KMS-11 (cell line): ENCODE results near the gene DLD.

Experiments
- H2AFZ ChIP-seq: fragments of 200-600 bp; sonication (generic); 2 replicates; pipeline ENCODE4 v1.6.1; 2016; ENCODE audit warnings: antibody characterized with exemption, mixed run types, low read depth
- H3K27ac ChIP-seq: fragments of 200-600 bp; sonication (generic); 2 replicates; pipeline ENCODE4 v1.6.1; 2016; ENCODE audit warnings: mild to moderate bottlenecking, mixed run types
- H3K27me3 ChIP-seq: fragments of 200-600 bp; sonication (generic); 2 replicates; pipeline ENCODE4 v1.6.1; 2017; ENCODE audit warnings: mild to moderate bottlenecking, low read depth, mixed run types, moderate library complexity; ENCODE audit not compliant: insufficient read depth
- H3K36me3 ChIP-seq: fragments of 200-600 bp; sonication (generic); 2 replicates; pipeline ENCODE4 v1.6.1; 2017; ENCODE audit warnings: mild to moderate bottlenecking, mixed run types; ENCODE audit not compliant: insufficient read depth
- H3K4me1 ChIP-seq: fragments of 200-600 bp; sonication (generic); 2 replicates; pipeline ENCODE4 v1.6.1; 2016; ENCODE audit warnings: mild to moderate bottlenecking, low read depth, mixed run types; ENCODE audit not compliant: poor library complexity, severe bottlenecking
- H3K4me2 ChIP-seq: fragments of 200-600 bp; sonication (generic); 2 replicates; pipeline ENCODE4 v1.7.0; 2016; ENCODE audit warnings: mild to moderate bottlenecking, mixed run types
- H3K4me3 ChIP-seq: fragments of 200-600 bp; sonication (generic); IDR thresholded peaks from 2 replicates; pipeline ENCODE4 v1.6.1; 2017; ENCODE audit warnings: low read depth, low read length, mixed read lengths; ENCODE audit not compliant: insufficient read depth
- H3K79me2 ChIP-seq: fragments of 200-600 bp; sonication (generic); 2 replicates; pipeline ENCODE4 v1.6.1; 2016; ENCODE audit warnings: low read depth, mixed run types; ENCODE audit not compliant: insufficient read depth
- H3K9ac ChIP-seq: fragments of 200-600 bp; sonication (generic); 2 replicates; pipeline ENCODE4 v1.6.1; 2016; ENCODE audit warnings: mild to moderate bottlenecking, mixed run types
- H4K20me1 ChIP-seq: fragments of 200-600 bp; sonication (generic); 2 replicates; pipeline ENCODE4 v1.6.1; 2016; ENCODE audit warnings: mild to moderate bottlenecking, mixed run types; ENCODE audit not compliant: insufficient read depth
- TF ChIP-seq, protein P1 (sequence below): fragments of 200-600 bp; sonication (generic); conservative IDR thresholded peaks from 2 replicates; pipeline ENCODE4 v1.6.1; 2017; ENCODE audit warnings: low read depth, mild to moderate bottlenecking, antibody characterized with exemption, low read length, moderate library complexity, mixed read lengths

The DLD gene

DNA sequence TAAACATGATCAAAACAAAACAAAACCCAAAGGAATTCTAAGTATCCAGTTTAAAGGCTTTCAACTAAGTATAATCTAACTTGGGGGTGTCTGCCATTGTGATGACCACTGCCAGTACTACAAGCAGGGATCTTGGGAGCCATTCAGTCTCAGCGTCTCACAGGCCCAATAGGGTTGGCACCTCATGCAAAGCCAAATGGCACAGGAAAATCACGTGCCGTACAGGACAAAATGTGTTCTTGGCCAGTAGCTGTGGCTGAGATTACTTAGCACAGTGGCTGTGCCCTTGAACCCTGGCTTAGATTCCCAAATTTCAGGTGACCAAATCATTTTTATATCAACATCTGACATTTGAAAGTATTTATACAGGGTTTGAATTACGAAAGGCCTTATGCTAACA lies 50.0 kb downstream of the DLD start:
- no peak overlapping the region for H3K4me3 ChIP-seq
- TF ChIP-seq, protein P1, sequence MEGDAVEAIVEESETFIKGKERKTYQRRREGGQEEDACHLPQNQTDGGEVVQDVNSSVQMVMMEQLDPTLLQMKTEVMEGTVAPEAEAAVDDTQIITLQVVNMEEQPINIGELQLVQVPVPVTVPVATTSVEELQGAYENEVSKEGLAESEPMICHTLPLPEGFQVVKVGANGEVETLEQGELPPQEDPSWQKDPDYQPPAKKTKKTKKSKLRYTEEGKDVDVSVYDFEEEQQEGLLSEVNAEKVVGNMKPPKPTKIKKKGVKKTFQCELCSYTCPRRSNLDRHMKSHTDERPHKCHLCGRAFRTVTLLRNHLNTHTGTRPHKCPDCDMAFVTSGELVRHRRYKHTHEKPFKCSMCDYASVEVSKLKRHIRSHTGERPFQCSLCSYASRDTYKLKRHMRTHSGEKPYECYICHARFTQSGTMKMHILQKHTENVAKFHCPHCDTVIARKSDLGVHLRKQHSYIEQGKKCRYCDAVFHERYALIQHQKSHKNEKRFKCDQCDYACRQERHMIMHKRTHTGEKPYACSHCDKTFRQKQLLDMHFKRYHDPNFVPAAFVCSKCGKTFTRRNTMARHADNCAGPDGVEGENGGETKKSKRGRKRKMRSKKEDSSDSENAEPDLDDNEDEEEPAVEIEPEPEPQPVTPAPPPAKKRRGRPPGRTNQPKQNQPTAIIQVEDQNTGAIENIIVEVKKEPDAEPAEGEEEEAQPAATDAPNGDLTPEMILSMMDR: no peak
- H3K27ac ChIP-seq: no peak overlapping the region
- no peaks in the 10 kb centered on the region for H3K4me1 ChIP-seq
- no peak overlapping the region for H3K4me2 ChIP-seq
- H3K79me2 ChIP-seq: no peaks in the 10 kb centered on the region
- no peak overlapping the region for H3K9ac ChIP-seq
- H4K20me1 ChIP-seq: no peaks in the 10 kb centered on the region
- H3K27me3 ChIP-seq: no peaks in the 10 kb centered on the region
- no peak overlapping the region for H2AFZ ChIP-seq
- H3K36me3 ChIP-seq: no peaks in the 10 kb centered on the region

- Histone ChIP-seq H3K27me3 (no peaks in the 10 kb centered on the region), H3K4me3 (no peak overlapping the region), H3K9ac (no peak overlapping the region), H3K4me2 (no peak overlapping the region), H3K4me1 (no peaks in the 10 kb centered on the region), H2AFZ (no peak overlapping the region), H3K36me3 (no peaks in the 10 kb centered on the region), H4K20me1 (no peaks in the 10 kb centered on the region), H3K27ac (no peak overlapping the region), H3K79me2 (no peaks in the 10 kb centered on the region)
- TF ChIP-seq, protein P1: no peak
These were observed 52.0 kb downstream of the DLD start for GRCh38 chr7:107943018-107943417.

DNA sequence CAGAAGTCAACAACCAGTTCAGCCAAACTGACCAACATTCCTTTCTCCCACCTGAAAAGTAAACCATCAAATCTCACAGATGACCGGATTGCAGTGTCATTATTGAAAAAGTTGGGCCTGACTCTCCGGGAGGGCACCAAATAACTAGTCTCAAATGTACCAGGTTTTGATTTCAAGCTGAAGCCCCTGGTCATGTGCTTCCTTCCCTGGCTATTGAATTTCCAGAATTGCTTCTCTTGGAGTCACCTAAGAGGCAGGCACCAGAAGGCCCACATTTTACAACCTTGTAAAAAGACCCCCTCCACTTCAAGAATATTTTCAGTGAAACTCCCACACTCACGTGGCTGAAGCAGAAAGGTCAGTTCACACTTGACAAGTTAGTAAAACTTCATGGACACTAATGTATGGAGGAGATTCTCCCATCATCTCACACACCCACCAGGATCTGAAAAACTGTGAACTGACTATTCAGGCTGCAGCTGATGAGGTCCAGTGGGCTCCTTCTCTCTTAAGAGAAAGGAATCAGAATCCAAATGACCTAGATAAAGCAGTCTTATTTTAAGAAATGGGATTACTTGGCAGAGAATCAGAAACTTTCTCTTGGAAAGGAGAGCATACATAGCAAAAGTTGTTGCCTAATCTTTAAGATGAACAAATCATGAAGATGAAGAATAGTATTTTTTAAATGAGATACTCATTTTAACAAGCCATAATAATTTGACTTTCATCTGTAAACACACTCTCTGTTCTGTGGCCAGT lies 53.6 kb downstream of the DLD start:
- Histone ChIP-seq H2AFZ (no peak overlapping the region), H4K20me1 (no peaks in the 10 kb centered on the region), H3K36me3 (no peaks in the 10 kb centered on the region), H3K4me1 (no peaks in the 10 kb centered on the region), H3K9ac (no peak overlapping the region), H3K79me2 (no peaks in the 10 kb centered on the region), H3K27me3 (no peaks in the 10 kb centered on the region), H3K4me2 (no peak overlapping the region), H3K4me3 (no peak overlapping the region), H3K27ac (no peak overlapping the region)
- TF ChIP-seq, protein P1: no peak

DNA sequence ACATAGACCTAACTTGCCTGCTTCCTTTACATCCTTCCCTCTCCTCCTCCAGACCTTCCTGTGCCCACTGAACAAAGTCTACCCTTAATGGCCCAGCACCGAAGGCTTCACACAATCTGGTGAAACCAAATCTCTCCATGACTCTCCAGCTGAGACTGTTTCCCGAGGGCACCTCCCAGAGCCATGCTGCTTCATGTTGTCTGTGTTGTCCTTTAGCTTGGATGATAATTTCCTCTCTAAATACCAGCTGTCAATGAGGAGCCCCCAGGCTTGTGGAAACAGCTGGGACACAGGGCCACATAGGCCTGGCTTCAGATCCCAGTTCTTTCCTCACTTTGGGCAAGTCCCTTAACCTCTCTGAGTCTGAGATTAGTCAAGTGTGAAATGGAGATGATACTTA lies 54.3 kb downstream of the DLD start:
- Histone ChIP-seq H3K27ac (no peak overlapping the region), H3K4me2 (no peak overlapping the region), H3K4me3 (no peak overlapping the region), H4K20me1 (no peaks in the 10 kb centered on the region), H3K36me3 (no peaks in the 10 kb centered on the region), H3K27me3 (no peaks in the 10 kb centered on the region), H3K79me2 (no peaks in the 10 kb centered on the region), H3K9ac (no peak overlapping the region), H3K4me1 (no peaks in the 10 kb centered on the region), H2AFZ (no peak overlapping the region)
- TF ChIP-seq, protein P1: no peak
